A549 (cell line): ENCODE data around the gene TYW3.
"Not testable (repeated sequence)": the region's sequence is repeated elsewhere in the genome, so short reads cannot be mapped to it uniquely, and the experiment has no call there.

Source experiments
- ZSCAN20 ChIP-seq: fragments of 250-450 bp; sonication (Bioruptor Pico); IDR thresholded peaks from 2 replicates; pipeline ENCODE4 v1.8.0; 2022; ENCODE audit warnings: mild to moderate bottlenecking, moderate library complexity
- TF ChIP-seq, protein P1 (sequence below): fragments of >200 bp; sonication (Bioruptor Twin); formaldehyde crosslinking; IDR thresholded peaks from 3 replicates; pipeline ENCODE4 v1.5.1; 2016

DNA sequence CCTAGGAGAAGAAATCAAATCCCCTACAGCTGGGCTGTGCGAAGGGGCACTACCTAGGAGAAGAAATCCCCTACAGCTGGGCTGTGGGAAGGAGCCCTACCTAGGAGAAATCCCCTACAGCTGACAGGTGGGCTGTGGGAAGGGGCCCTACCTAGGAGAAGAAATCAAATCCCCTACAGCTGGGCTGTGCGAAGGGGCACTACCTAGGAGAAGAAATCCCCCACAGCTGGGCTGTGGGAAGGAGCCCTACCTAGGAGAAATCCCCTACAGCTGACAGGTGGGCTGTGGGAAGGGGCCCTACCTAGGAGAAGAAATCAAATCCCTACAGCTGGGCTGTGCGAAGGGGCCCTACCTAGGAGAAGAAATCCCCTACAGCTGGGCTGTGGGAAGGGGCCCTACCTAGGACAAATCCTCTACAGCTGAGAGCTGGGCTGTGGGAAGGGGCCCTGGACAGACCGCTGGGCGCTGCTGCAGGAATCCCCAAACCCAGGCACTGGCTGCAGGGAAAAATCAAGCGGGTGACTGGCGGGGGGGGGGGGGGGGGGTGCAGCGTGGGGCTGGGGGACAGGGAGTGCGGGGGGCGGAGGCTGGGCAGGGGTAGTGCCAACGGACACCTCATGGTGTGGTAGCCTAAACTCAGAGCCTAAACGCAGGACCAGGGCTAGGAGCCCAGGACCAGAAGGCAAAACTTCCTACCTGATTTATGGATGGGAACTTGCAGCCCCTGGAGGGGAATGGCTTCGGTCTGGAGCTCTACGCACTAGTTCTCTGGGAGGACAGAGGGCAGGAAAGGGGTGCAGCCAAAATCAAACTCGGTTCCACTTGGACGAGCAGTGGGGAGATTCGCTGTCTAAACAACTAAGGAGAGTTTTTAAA, 643 bp upstream of the TYW3 start:
- TF ChIP-seq, protein P1, sequence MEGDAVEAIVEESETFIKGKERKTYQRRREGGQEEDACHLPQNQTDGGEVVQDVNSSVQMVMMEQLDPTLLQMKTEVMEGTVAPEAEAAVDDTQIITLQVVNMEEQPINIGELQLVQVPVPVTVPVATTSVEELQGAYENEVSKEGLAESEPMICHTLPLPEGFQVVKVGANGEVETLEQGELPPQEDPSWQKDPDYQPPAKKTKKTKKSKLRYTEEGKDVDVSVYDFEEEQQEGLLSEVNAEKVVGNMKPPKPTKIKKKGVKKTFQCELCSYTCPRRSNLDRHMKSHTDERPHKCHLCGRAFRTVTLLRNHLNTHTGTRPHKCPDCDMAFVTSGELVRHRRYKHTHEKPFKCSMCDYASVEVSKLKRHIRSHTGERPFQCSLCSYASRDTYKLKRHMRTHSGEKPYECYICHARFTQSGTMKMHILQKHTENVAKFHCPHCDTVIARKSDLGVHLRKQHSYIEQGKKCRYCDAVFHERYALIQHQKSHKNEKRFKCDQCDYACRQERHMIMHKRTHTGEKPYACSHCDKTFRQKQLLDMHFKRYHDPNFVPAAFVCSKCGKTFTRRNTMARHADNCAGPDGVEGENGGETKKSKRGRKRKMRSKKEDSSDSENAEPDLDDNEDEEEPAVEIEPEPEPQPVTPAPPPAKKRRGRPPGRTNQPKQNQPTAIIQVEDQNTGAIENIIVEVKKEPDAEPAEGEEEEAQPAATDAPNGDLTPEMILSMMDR = not testable (repeated sequence)
- TF ChIP-seq ZSCAN20 = not testable (repeated sequence)
